SJSA1 (cell line): ENCODE results near the gene GPANK1. TPM values are rescaled to one million over a fixed set of nuclear protein-coding genes. Genes with fewer than 3 reads are reported as not detected.

Source experiments
- DNase-seq, 2 experiments: peaks; one replicate each; pipeline ENCODE4 v3.0.0-alpha.2; 2015 to 2020; ENCODE audit warnings: low spot score in 2 of 2, low read depth in 1 of 2
- H3K27ac ChIP-seq: fragments of 250-450 bp; sonication (Bioruptor Pico); 2 replicates; pipeline ENCODE4 v1.5.1; 2020; ENCODE audit warnings: mild to moderate bottlenecking, moderate library complexity
- H3K27me3 ChIP-seq: fragments of 250-450 bp; sonication (Bioruptor Pico); replicated peaks from 2 replicates; pipeline ENCODE4 v1.5.1; 2020; ENCODE audit warnings: mild to moderate bottlenecking, moderate library complexity
- H3K36me3 ChIP-seq: fragments of 250-450 bp; sonication (Bioruptor Pico); 2 replicates; pipeline ENCODE4 v1.5.1; 2020; ENCODE audit warnings: mild to moderate bottlenecking
- H3K4me1 ChIP-seq: fragments of 250-450 bp; sonication (Bioruptor Pico); replicated peaks from 2 replicates; pipeline ENCODE4 v1.6.1; 2021; ENCODE audit warnings: mild to moderate bottlenecking
- H3K4me3 ChIP-seq: fragments of 250-450 bp; sonication (Bioruptor Pico); 2 replicates; pipeline ENCODE4 v1.5.1; 2020; ENCODE audit warnings: mild to moderate bottlenecking
- H3K9me3 ChIP-seq: fragments of 250-450 bp; sonication (Bioruptor Pico); replicated peaks from 2 replicates; pipeline ENCODE4 v1.5.1; 2020; ENCODE audit warnings: mild to moderate bottlenecking
- total RNA-seq: library from RNA; depleted of rRNA; stranded (reverse); fragments of >200 nt; shearing (Covaris generic); gene quantifications from 2 replicates; pipeline ENCODE4 v1.2.3, GENCODE V29; 2014

The GPANK1 gene
- total RNA-seq, 1 experiment from 2014 or later, result 8.0 TPM

DNA sequence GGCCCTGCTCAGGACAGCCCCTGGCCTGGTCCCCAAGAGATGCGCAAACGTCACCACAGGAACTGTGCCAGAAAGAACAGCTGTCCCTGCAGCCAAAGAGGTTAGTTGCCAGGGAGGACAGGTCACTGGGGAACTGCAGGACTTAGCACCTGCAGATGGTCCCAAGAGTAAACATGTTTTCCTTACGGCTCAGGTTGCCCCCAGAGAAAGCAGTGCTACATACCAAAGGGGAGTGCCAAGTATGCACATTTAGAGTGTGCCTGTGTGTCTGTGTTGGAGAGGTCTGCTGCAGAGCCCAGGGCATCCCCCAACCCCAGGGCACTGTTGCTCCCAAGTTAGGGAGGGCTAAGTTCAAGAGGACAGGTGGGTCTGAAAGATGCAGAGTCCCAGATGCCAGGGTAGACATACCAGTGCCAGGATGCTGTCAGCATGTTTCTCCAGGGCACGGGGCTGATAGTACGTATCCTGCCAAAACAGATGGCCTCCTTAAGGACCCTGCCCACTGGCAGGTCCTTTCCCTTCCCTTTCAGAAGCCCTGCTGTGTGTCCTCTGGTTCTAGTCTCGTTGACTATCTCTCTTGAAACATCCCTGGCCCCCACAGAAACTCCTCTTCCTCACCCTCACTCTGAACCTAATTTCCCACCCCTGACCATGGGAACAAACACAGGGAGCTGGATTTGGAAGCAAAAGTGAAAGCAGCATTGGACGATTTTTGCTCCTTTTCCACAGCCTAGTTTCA lies 37.0 kb upstream of the GPANK1 start:
- DNase-seq, result no peak
- Histone ChIP-seq H3K4me1 (peaks cover 21% of the 10 kb centered on the region), H3K27ac (peak overlapping the region; percentile 84; the same call in 1 of the 2 replicates)

DNA sequence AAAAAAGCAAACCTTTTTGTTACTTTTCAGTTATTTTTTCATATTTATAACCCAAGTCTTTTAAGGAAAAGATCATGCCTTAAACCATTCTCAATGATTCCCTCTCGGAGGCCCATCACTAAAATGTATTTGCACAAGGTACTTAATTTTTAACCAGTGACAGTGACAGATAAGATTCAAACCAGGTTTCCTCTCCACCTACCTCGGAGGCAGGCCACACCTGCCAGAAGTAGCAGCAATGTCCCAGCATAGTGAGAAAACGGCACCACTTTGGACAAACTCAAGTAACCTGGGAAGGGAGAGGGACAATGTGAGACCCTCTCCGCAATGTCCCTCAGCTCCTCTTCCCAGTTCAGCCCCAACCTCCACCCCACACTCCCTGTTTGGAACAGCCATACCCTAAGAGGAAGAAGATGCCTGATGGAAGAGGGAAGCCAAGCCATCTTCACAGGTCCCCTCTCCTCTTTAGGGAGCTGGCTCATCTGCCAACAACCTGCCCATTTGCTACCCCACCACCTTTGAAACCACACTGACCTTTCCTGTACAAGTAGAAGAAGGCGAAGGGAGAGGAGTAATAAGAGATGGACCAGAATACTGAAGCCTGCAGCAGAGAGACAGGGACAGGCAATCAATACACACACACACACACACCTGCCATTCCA lies 36.1 kb upstream of the GPANK1 start:
- no peak overlapping the region for H3K4me3 ChIP-seq
- H3K36me3 ChIP-seq, result peaks cover 27% of the 10 kb centered on the region
- DNase-seq, result no peak
- H3K27me3 ChIP-seq, result no peaks in the 10 kb centered on the region
- no peak overlapping the region for H3K27ac ChIP-seq
- no peaks in the 10 kb centered on the region for H3K9me3 ChIP-seq
- H3K4me1 ChIP-seq, result peaks cover 21% of the 10 kb centered on the region

More for the DNA sequence above, 37.0 kb upstream of the GPANK1 start:
- peak overlapping the region; percentile 65 for H3K4me3 ChIP-seq
- H3K36me3 ChIP-seq, result peaks cover 25% of the 10 kb centered on the region
- no peaks in the 10 kb centered on the region for H3K27me3 ChIP-seq
- H3K9me3 ChIP-seq, result no peaks in the 10 kb centered on the region

DNA sequence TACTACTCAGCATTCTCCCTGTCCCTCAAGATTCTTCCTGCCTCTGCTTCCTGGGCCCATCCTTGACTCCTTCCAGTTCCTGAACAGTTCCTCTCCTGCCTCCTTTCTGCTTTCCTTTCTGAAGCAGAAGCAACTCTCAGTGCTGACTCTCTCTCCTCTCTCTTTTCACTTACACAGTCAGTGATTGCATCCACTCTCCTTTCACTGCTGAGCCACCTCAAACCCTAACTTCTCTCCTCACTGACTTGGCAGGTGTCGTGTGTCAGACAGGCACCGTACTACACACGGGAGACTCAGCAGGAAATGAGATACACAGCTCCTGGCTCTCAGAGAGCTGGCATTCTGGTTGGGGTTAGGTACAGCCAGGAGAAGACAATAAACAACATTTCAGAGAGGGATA lies 32.8 kb upstream of the GPANK1 start:
- no peaks in the 10 kb centered on the region for H3K27me3 ChIP-seq
- DNase-seq, result no peak
- no peaks in the 10 kb centered on the region for H3K9me3 ChIP-seq
- peaks cover 6% of the 10 kb centered on the region for H3K4me1 ChIP-seq
- H3K36me3 ChIP-seq, result peaks cover 57% of the 10 kb centered on the region
- H3K4me3 ChIP-seq, result no peak overlapping the region
- no peak overlapping the region for H3K27ac ChIP-seq

DNA sequence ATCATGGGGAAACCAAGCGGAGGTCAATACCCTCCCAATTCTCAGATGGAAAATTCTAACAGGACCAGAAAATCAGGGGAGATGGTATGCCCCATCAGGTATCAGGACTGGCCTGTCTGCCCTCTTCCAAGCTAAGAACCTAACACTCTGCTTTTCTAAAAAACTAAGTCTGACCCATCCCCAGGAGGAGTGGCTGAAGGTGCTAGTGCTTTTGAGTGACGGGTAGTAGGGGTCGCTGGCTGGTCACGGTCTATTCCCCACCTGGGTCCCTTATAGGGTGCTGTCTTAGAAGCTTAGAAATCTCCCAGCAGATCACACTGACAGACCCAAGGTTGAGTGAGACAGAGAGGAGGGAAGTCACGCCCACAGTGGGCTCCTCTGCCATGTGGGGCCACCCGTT lies 28.7 kb upstream of the GPANK1 start:
- H3K27ac ChIP-seq, result no peak overlapping the region
- no peaks in the 10 kb centered on the region for H3K9me3 ChIP-seq
- H3K27me3 ChIP-seq, result no peaks in the 10 kb centered on the region
- no peak for DNase-seq
- H3K36me3 ChIP-seq, result peaks cover 71% of the 10 kb centered on the region
- H3K4me1 ChIP-seq, result no peaks in the 10 kb centered on the region
- H3K4me3 ChIP-seq, result no peak overlapping the region

DNA sequence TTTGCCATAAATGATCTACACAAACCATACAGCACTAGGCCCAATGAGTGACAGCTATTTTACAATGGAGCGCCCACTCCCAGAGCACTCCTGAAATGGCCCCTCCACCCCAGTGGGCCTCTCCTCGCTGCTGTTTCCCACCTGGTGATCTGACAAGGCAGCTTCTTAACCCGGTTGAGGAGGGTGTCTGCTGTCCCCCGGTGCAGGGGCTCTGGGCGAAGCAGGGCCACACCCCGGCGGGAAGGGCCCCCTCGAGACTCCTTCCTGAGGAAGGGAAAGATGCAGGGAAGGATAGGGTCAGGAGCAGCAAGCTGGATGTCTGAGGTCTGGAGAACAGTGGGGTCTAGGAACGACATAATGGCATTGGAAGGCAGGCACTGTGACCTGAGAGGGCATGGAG lies 28.1 kb upstream of the GPANK1 start:
- no peaks in the 10 kb centered on the region for H3K4me1 ChIP-seq
- H3K27ac ChIP-seq, result no peak overlapping the region
- no peak for DNase-seq
- no peaks in the 10 kb centered on the region for H3K9me3 ChIP-seq
- no peaks in the 10 kb centered on the region for H3K27me3 ChIP-seq
- no peak overlapping the region for H3K4me3 ChIP-seq
- H3K36me3 ChIP-seq, result peaks cover 77% of the 10 kb centered on the region

DNA sequence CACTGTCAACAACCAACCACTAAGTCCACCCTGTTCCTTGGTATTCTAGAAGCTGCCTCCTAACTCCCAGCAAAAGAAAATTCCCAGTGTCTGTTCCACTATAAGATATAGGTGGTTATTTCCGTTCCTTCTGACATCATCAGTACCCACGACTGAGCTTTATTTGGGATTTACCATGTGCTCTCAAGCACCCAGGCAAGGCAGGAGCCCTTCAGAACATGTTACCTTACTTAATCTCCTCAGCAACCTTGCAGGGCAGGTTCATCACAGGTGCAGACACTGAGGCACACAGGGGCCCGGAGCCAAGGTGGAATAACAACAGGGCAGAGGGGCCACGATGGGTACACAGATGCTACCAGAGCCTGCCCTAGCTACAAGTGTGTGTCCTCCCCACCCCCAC lies 27.6 kb upstream of the GPANK1 start:
- H3K27ac ChIP-seq, result no peak overlapping the region
- no peaks in the 10 kb centered on the region for H3K27me3 ChIP-seq
- DNase-seq, result no peak
- H3K4me3 ChIP-seq, result no peak overlapping the region
- H3K9me3 ChIP-seq, result no peaks in the 10 kb centered on the region
- no peaks in the 10 kb centered on the region for H3K4me1 ChIP-seq
- peaks cover 75% of the 10 kb centered on the region for H3K36me3 ChIP-seq

DNA sequence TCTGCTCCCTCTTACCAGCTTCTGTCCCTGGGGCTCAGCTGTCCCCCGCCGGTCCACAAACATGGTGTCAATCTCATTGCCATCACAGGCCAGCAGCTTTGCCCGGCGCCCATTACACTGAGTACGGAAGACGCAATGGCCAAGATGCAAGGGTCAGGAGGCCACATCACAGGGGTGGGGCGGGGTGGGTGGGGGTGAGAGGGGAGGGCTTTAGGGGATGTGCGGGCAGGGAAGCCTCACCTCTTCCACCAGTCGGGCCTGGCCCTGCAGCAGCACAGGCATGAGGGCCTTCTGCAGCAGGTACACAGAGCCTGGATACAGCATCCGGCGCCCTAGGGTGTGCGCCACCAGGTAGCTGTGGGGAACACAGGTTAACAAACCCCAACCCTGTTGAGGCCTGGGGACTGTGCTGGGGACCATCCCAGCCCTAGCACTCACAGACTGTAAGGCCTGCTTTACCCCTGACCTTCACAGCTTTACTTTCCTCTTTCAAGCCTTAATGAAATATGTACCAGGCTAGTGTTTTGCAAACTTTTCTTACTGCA lies 26.8 kb upstream of the GPANK1 start:
- Histone ChIP-seq H3K27ac (no peak overlapping the region), H3K4me1 (no peaks in the 10 kb centered on the region), H3K4me3 (no peak overlapping the region), H3K27me3 (no peaks in the 10 kb centered on the region), H3K9me3 (no peaks in the 10 kb centered on the region), H3K36me3 (peaks cover 75% of the 10 kb centered on the region)
- DNase-seq, result no peak

DNA sequence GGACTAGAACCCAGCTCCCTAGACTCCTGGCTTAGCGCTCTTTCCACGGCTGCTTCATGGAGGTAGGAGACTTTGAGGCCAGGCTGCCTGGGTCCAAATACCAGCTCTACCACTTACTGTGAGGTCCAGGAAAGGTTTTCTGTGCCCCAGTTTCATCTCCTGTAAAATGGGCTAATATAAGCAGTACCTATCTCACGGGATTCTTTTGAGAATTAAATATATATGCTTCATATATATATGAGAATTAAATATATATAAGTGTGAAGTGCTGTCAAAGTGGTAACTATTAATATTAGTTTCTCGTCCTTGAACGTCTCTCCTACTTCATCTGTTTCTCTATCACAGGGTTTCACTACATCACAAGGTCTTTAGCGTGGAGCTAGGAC lies 26.3 kb upstream of the GPANK1 start:
- no peak for DNase-seq
- Histone ChIP-seq H3K27me3 (no peaks in the 10 kb centered on the region), H3K9me3 (no peaks in the 10 kb centered on the region), H3K27ac (no peak overlapping the region), H3K4me1 (no peaks in the 10 kb centered on the region), H3K36me3 (peaks cover 78% of the 10 kb centered on the region), H3K4me3 (no peak overlapping the region)

DNA sequence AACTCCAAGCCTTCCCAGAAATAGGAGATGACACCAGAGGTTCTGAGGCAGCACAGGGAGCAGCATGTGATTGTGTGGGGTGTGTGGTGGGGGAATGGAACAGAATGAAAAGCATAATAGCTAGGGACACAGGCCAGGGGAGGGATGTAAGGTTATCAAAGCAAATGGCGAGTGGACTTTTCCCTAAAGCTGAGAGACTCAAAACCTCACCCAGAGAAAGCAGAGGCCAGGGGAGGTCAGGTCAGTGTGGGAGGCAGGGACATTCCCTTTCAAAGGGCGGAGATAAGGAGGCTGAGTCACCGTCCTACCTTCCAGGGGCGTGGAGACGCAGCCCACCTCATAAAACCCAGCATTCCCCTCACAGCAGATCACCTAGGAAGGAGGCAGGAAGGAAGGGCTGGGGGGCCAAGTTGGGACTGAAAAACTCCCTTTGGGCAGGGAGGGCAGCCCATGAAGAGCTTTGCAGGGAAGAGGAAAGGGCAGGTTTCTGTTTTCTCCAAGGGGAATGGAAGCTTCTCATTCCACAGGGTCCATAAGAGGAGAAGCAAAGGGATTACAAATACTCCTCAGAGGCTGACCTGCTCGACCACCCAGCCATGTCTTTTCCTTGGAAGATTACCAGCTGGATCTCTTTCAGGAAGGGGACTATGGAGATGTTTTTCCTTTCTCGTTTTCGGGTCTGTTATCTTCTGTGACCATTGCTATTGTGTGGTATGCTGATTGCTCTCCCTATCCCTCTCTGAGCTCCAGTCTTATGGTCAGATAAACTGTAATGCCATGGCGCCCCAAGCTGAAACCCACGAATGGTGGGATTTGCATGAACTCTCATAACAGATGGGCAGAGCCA lies 25.7 kb upstream of the GPANK1 start:
- no peaks in the 10 kb centered on the region for H3K4me1 ChIP-seq
- no peak overlapping the region for H3K27ac ChIP-seq
- no peaks in the 10 kb centered on the region for H3K9me3 ChIP-seq
- H3K4me3 ChIP-seq, result no peak overlapping the region
- no peaks in the 10 kb centered on the region for H3K27me3 ChIP-seq
- DNase-seq, result no peak
- H3K36me3 ChIP-seq, result peaks cover 74% of the 10 kb centered on the region

DNA sequence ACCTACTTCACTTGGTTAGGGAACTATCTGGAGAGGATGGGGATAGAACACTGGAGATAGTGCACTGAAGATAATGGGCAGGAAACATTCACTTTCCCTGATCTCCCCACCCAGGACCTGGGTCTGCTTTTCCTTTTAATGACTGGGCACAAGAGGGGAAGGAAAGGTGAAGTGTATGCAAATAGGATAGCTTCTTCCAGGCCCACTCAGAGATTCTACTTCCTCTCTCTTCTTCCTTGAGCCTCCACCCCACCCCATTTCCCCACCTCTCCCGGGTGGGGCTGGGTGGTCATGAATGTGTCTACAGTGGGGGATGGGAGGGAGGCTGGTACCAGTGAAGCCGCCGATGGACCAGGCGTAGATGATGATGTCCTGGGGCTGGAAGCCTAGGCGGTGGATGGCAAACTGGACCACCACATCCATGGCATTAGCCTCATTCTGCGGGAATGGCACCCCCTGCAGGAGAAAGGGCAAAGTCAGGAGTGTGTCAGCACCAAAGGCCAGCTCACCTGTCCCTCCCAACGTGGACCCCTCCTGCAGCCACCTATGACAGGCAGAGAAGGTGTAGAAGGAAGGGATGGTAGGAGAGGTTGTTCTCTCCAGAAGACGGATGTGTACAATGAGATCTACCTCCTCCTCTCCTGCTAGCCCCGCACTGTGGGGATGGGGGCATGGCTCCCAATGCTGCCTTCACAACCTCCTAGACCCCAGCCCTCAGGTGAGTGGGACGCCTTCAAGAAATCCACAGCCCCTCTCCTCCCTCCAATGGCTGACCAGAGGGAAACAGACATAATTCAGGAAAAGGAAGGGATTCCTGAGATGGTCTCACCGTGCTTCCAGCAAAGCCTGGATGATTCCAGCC lies 24.7 kb upstream of the GPANK1 start:
- no peak for DNase-seq

DNA sequence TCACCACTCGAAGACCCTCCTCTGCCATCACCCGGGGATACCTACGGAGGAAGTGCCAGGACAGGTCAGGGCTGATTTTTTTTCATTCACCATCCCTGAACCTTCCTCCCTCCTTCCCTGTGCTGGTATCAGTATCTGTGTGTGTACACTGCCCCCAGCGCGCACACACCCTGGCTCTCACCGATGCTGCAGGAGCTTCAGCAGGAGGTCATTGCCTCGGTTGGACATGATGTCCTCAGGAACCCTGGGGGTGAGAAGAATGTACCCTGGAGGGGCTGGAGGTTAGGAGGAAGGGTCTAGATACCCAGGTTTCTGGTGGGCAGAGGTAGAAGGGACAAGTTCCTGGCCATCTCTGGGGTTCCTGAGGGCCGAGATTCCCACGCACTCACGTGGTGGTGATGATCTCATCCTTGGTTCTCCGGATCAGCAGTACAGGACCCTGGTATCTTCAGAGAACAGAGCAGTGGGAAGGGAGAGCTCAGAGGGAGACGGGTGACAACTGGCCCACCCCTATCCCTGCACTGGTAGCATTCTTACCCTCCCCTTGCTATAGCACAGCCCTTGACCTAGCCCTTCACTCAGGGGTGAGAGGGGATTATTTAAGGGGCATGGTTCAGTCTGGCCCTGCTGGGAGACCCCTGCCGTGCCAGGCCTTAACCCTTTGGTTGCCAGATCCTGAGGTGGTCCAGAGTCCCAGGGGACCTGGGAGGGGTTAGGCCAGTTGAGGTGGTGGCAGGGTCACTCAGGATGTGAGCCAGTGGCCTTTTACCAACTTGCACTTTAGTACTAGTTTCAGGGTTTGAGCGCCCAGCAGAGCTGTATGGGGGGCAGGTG lies 23.3 kb upstream of the GPANK1 start:
- no peaks in the 10 kb centered on the region for H3K9me3 ChIP-seq
- DNase-seq, result no peak
- no peak overlapping the region for H3K4me3 ChIP-seq
- no peaks in the 10 kb centered on the region for H3K4me1 ChIP-seq
- peaks cover 57% of the 10 kb centered on the region for H3K36me3 ChIP-seq
- H3K27me3 ChIP-seq, result no peaks in the 10 kb centered on the region
- no peak overlapping the region for H3K27ac ChIP-seq

More for the DNA sequence above, 24.7 kb upstream of the GPANK1 start:
- Histone ChIP-seq H3K27me3 (no peaks in the 10 kb centered on the region), H3K9me3 (no peaks in the 10 kb centered on the region), H3K27ac (no peak overlapping the region), H3K36me3 (peaks cover 69% of the 10 kb centered on the region), H3K4me1 (no peaks in the 10 kb centered on the region), H3K4me3 (no peak overlapping the region)

DNA sequence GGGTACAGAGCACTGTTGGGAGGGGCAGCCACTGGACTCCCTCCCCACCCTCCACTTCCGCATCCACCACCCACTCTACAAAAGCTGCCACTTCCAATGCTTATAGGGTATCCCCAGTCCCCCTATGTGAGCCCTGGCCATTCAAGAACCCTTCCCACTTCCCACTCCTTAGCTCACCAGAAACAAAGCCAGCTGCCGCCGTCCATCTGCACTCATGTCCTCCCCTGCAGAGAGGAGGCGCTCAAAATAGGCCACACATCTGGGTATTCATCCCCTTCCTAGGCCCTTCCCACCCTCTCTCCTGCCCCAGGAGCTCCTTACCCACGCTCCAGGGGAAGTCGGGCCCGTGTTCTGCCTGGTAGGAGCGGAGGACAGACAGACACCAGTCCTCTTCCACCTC lies 22.5 kb upstream of the GPANK1 start:
- DNase-seq, result no peak
- Histone ChIP-seq H3K27me3 (no peaks in the 10 kb centered on the region), H3K36me3 (peaks cover 52% of the 10 kb centered on the region), H3K4me3 (no peak overlapping the region), H3K9me3 (no peaks in the 10 kb centered on the region), H3K4me1 (no peaks in the 10 kb centered on the region), H3K27ac (no peak overlapping the region)
